SK-N-SH (cell line): ENCODE data around the gene FBXW11. TPM values are rescaled to one million over a fixed set of nuclear protein-coding genes. Genes with fewer than 3 reads are reported as not detected.

ENCODE experiments used
- CTCF ChIA-PET: fragments of 300-600, 350-600 bp; formaldehyde crosslinking; extraction: SDS; loops from one replicate; lab custom pipeline; 2021; lab: Yijun Ruan, JAX
- POLR2A ChIA-PET: fragments of 350-600 bp; sonication (Branson Sonifier 250); formaldehyde crosslinking; extraction: SDS; loops from one replicate; lab custom pipeline; 2020; ENCODE audit warnings: antibody characterized with exemption, inconsistent platforms; lab: Yijun Ruan, JAX
- DNase-seq: peaks from one replicate; pipeline ENCODE4 v3.0.0; 2012
- H2AFZ ChIP-seq: fragments of 200-600 bp; sonication (generic); 2 replicates; pipeline ENCODE4 v1.8.1; 2016; ENCODE audit warnings: antibody characterized with exemption, mild to moderate bottlenecking, low read depth
- H3F3A ChIP-seq: fragments of 200-600 bp; sonication (generic); replicated peaks from 2 replicates; pipeline ENCODE3; 2016; ENCODE audit warnings: antibody characterized with exemption, mild to moderate bottlenecking; ENCODE audit not compliant: insufficient read depth
- H3K27ac ChIP-seq, 2 experiments: fragments of 200-500 bp in 1 of 2; fragments of 200-600 bp in 1 of 2; sonication (Bioruptor generic) in 1 of 2; sonication (generic), shearing (Covaris generic) in 1 of 2; 2 replicates each; pipeline versions ENCODE4 v1.5.1 to v1.6.1; 2014 to 2016; ENCODE audit warnings: low read depth in 2 of 2, inconsistent platforms in 1 of 2, low read length in 1 of 2, mild to moderate bottlenecking in 1 of 2, mixed read lengths in 1 of 2
- H3K27me3 ChIP-seq: fragments of 200-600 bp; sonication (generic), shearing (Covaris generic); 2 replicates; pipeline ENCODE4 v1.6.1; 2016; ENCODE audit warnings: mixed run types; ENCODE audit not compliant: insufficient read depth
- H3K36me3 ChIP-seq, 2 experiments: fragments of 200-500 bp in 1 of 2; fragments of 200-600 bp in 1 of 2; sonication (Bioruptor generic) in 1 of 2; sonication (generic) in 1 of 2; replicated peaks in 1 of 2; 2 replicates each; pipeline versions ENCODE3 to v1.5.1; 2014 to 2016; ENCODE audit warnings: low read length in 1 of 2, mild to moderate bottlenecking in 1 of 2; ENCODE audit not compliant: insufficient read depth in 2 of 2, control insufficient read depth in 1 of 2
- H3K4me1 ChIP-seq, 2 experiments: fragments of 200-500 bp in 1 of 2; fragments of 200-600 bp in 1 of 2; sonication (Bioruptor generic) in 1 of 2; sonication (generic), shearing (Covaris generic) in 1 of 2; 2 replicates each; pipeline versions ENCODE4 v1.5.1 to v1.6.1; 2014 to 2016; ENCODE audit warnings: low read depth in 1 of 2, low read length in 1 of 2, mixed run types in 1 of 2; ENCODE audit not compliant: insufficient read depth in 2 of 2, control insufficient read depth in 1 of 2
- H3K4me2 ChIP-seq: fragments of 200-600 bp; sonication (generic), shearing (Covaris generic); 2 replicates; pipeline ENCODE4 v1.6.1; 2017; ENCODE audit warnings: mixed run types
- H3K4me3 ChIP-seq, 2 experiments: fragments of 200-500 bp in 1 of 2; fragments of 200-600 bp in 1 of 2; sonication (Bioruptor generic) in 1 of 2; sonication (generic), shearing (Covaris generic) in 1 of 2; 2 replicates each; pipeline versions ENCODE4 v1.5.1 to v1.8.1; 2014 to 2016; ENCODE audit warnings: low read depth in 2 of 2, inconsistent platforms in 1 of 2, low read length in 1 of 2, mild to moderate bottlenecking in 1 of 2, mixed read lengths in 1 of 2, moderate library complexity in 1 of 2
- H3K79me2 ChIP-seq: fragments of 200-600 bp; sonication (generic); 2 replicates; pipeline ENCODE4 v1.8.1; 2017; ENCODE audit warnings: mild to moderate bottlenecking; ENCODE audit not compliant: insufficient read depth
- H3K9ac ChIP-seq: fragments of 200-600 bp; sonication (generic); 2 replicates; pipeline ENCODE4 v1.6.1; 2017; ENCODE audit warnings: mixed run types
- H3K9me2 ChIP-seq: fragments of 200-600 bp; sonication (generic); 2 replicates; pipeline ENCODE4 v1.6.1; 2017; ENCODE audit warnings: mixed run types
- H3K9me3 ChIP-seq: fragments of 200-600 bp; sonication (generic); 2 replicates; pipeline ENCODE4 v1.6.1; 2017; ENCODE audit warnings: mixed run types, mild to moderate bottlenecking, moderate library complexity
- H4K20me1 ChIP-seq: fragments of 200-600 bp; sonication (generic); 2 replicates; pipeline ENCODE4 v1.6.1; 2017; ENCODE audit warnings: mild to moderate bottlenecking, mixed run types; ENCODE audit not compliant: insufficient read depth
- CHD2 ChIP-seq: fragments of 150-350 bp; IDR thresholded peaks from 2 replicates; pipeline ENCODE4 v1.6.1; 2018; ENCODE audit warnings: low read length; ENCODE audit not compliant: partially characterized antibody
- ELF1 ChIP-seq: IDR thresholded peaks from 2 replicates; pipeline ENCODE4 v1.4.0; 2012
- EP300 ChIP-seq, 2 experiments: IDR thresholded peaks; 2 replicates each; pipeline versions ENCODE4 v1.4.0 to v1.6.1; 2012; ENCODE audit warnings: borderline replicate concordance in 1 of 2, low read depth in 1 of 2, low read length in 1 of 2
- EZH2phosphoT487 ChIP-seq: fragments of 200-600 bp; sonication (generic); IDR thresholded peaks from 2 replicates; pipeline ENCODE4 v1.6.1; 2017; ENCODE audit warnings: low read depth, mixed run types, mild to moderate bottlenecking, antibody characterized with exemption, moderate library complexity, borderline replicate concordance
- FOSL2 ChIP-seq: IDR thresholded peaks from 2 replicates; pipeline ENCODE4 v1.4.0; 2012; ENCODE audit warnings: low read depth, mild to moderate bottlenecking, moderate library complexity, borderline replicate concordance
- FOXJ3 ChIP-seq: sonication (generic); formaldehyde crosslinking; IDR thresholded peaks from 2 replicates; pipeline ENCODE4 v1.5.1; 2020; ENCODE audit warnings: mild to moderate bottlenecking, missing genetic modification reagents
- FOXM1 ChIP-seq: IDR thresholded peaks from 2 replicates; pipeline ENCODE4 v1.4.0; 2012; ENCODE audit warnings: low read depth, mild to moderate bottlenecking
- MEF2A ChIP-seq: IDR thresholded peaks from 2 replicates; pipeline ENCODE4 v1.4.0; 2012; ENCODE audit warnings: low read depth, borderline replicate concordance
- MXI1 ChIP-seq: IDR thresholded peaks from 2 replicates; pipeline ENCODE4 v1.6.1; 2012; ENCODE audit warnings: mild to moderate bottlenecking, low read depth, low read length, improper control_type of control experiment
- NRF1 ChIP-seq: IDR thresholded peaks from 2 replicates; pipeline ENCODE4 v1.6.1; 2012; ENCODE audit warnings: low read depth, mild to moderate bottlenecking, low read length
- RAD21 ChIP-seq: IDR thresholded peaks from 2 replicates; pipeline ENCODE4 v1.6.1; 2012; ENCODE audit warnings: mild to moderate bottlenecking, low read length
- RCOR1 ChIP-seq: fragments of 150-350 bp; IDR thresholded peaks from 2 replicates; pipeline ENCODE4 v1.6.1; 2017; ENCODE audit warnings: antibody characterized with exemption, low read length
- REST ChIP-seq: IDR thresholded peaks from 2 replicates; pipeline ENCODE4 v1.6.1; 2012; ENCODE audit warnings: mild to moderate bottlenecking, low read depth, low read length, moderate library complexity
- RFX5 ChIP-seq: IDR thresholded peaks from 2 replicates; pipeline ENCODE4 v1.6.1; 2012; ENCODE audit warnings: mild to moderate bottlenecking, improper control_type of control experiment, low read length
- SIN3A ChIP-seq: IDR thresholded peaks from 2 replicates; pipeline ENCODE4 v1.6.1; 2012; ENCODE audit warnings: low read depth, mild to moderate bottlenecking, low read length, moderate library complexity, borderline replicate concordance
- USF1 ChIP-seq: IDR thresholded peaks from 2 replicates; pipeline ENCODE4 v1.4.0; 2012; ENCODE audit warnings: low read depth, borderline replicate concordance
- YY1 ChIP-seq: IDR thresholded peaks from 2 replicates; pipeline ENCODE4 v1.4.0; 2012; ENCODE audit warnings: low read depth, mild to moderate bottlenecking
- WGBS: methylation state at CpG from one replicate; pipeline ENCODE4 v1.1.6; 2017; ENCODE audit warnings: low lambda C conversion rate; 5-methylcytosine and 5-hydroxymethylcytosine counted together
- polyA plus RNA-seq, 3 experiments: library from polyadenylated mRNA; depleted of rRNA; stranded (reverse); fragments of >200 nt; gene quantifications; 2 replicates each; pipeline ENCODE4 v1.2.3, GENCODE V29; 2012
- TF ChIP-seq, protein P1 (sequence below): fragments of 150-350 bp; IDR thresholded peaks from 2 replicates; pipeline ENCODE4 v1.6.1; 2016; ENCODE audit warnings: mild to moderate bottlenecking, low read depth, low read length
- TF ChIP-seq, protein P2 (sequence below): fragments of 200-600 bp; sonication (generic); IDR thresholded peaks from 2 replicates; pipeline ENCODE4 v1.6.1; 2017; ENCODE audit warnings: antibody characterized with exemption, mild to moderate bottlenecking, moderate library complexity

The FBXW11 gene
- polyA plus RNA-seq, 1 of the 3 experiments (the other 2 are of a cell fraction) = 37.5 TPM

GRCh38 chr5:171847026-171847425 lies 159.4 kb downstream of the FBXW11 start:
- ChIA-PET POLR2A (no interaction called here), CTCF (interaction anchor here (0.9 to 3.6 kb wide), 3 partner anchors 9 to 429 kb away, joined by 3 to 14 read pairs (median 4); no protein-coding TSS in a partner anchor)
- Histone ChIP-seq H3K79me2 (no peaks in the 10 kb centered on the region), H3K9me3 (no peaks in the 10 kb centered on the region), H3K4me2 (no peak overlapping the region), H3K27ac (no peak overlapping the region), H3K9me2 (no peaks in the 10 kb centered on the region), H3K27me3 (no peaks in the 10 kb centered on the region), H3K4me1 (peaks cover 0 to 8% of the 10 kb centered on the region in 2 experiments; a peak in 1 of 4 replicates), H4K20me1 (no peaks in the 10 kb centered on the region), H3F3A (no peaks in the 10 kb centered on the region), H3K4me3 (no peak overlapping the region), H3K36me3 (no peaks in the 10 kb centered on the region), H2AFZ (no peak overlapping the region), H3K9ac (no peak overlapping the region)
- no peak for DNase-seq
- TF ChIP-seq YY1 (no peak), FOXJ3 (CRISPR knock-in tag) (no peak), RAD21 (no peak), CHD2 (no peak), FOXM1 (no peak), NRF1 (no peak), MXI1 (no peak), FOSL2 (no peak), REST (no peak), ELF1 (no peak), EZH2phosphoT487 (no peak), RFX5 (no peak), USF1 (no peak), RCOR1 (no peak), MEF2A (no peak), SIN3A (no peak), EP300 (IDR thresholded peaks at IDR 0.05; ENCODE audit: borderline replicate concordance in 1 of 2, low read depth in 1 of 2, low read length in 1 of 2) (no peak)
- TF ChIP-seq, protein P1, sequence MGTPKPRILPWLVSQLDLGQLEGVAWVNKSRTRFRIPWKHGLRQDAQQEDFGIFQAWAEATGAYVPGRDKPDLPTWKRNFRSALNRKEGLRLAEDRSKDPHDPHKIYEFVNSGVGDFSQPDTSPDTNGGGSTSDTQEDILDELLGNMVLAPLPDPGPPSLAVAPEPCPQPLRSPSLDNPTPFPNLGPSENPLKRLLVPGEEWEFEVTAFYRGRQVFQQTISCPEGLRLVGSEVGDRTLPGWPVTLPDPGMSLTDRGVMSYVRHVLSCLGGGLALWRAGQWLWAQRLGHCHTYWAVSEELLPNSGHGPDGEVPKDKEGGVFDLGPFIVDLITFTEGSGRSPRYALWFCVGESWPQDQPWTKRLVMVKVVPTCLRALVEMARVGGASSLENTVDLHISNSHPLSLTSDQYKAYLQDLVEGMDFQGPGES = no peak
- TF ChIP-seq, protein P2, sequence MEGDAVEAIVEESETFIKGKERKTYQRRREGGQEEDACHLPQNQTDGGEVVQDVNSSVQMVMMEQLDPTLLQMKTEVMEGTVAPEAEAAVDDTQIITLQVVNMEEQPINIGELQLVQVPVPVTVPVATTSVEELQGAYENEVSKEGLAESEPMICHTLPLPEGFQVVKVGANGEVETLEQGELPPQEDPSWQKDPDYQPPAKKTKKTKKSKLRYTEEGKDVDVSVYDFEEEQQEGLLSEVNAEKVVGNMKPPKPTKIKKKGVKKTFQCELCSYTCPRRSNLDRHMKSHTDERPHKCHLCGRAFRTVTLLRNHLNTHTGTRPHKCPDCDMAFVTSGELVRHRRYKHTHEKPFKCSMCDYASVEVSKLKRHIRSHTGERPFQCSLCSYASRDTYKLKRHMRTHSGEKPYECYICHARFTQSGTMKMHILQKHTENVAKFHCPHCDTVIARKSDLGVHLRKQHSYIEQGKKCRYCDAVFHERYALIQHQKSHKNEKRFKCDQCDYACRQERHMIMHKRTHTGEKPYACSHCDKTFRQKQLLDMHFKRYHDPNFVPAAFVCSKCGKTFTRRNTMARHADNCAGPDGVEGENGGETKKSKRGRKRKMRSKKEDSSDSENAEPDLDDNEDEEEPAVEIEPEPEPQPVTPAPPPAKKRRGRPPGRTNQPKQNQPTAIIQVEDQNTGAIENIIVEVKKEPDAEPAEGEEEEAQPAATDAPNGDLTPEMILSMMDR = no peak
- WGBS = 94% methylated on average over 2 of the region's 3 CpGs
